GM18520 (cell line): ENCODE results near the gene LTO1.
"Not testable (repeated sequence)": the region's sequence is repeated elsewhere in the genome, so short reads cannot be mapped to it uniquely, and the experiment has no call there.

Experiments
- ATAC-seq: cut with Tn5 transposase; IDR thresholded peaks from one replicate; pipeline ENCODE4 v1.9.1; 2021; ENCODE audit not compliant: unreplicated experiment

LTO1 gene

DNA sequence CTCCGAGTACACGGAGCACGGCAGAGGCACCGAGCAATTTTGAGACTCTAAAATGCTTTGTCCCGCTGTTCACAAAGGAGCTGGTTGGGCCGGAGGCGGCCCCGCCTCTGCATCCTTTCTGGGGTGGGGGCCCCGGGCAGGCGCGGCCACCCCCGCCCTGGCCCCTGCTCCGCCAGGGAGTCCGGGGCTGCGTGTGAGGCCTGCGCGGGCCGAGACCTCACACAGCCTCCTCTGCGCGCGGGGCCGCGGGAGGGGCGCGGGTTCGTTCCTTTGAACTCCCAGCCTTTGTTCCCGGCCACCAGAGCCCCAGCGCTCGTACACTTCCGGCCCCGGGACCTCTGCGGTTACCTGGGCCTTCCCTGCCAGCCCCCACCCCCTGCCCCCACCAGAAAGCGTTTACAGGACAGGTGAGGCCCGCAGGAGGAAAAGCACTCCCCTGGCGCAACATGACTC, 27.1 kb upstream of the LTO1 start:
- ATAC-seq, result no peak

- no peak for ATAC-seq
Observed at GRCh38 chr11:69700278-69701140, 25.4 kb upstream of the LTO1 start.

DNA sequence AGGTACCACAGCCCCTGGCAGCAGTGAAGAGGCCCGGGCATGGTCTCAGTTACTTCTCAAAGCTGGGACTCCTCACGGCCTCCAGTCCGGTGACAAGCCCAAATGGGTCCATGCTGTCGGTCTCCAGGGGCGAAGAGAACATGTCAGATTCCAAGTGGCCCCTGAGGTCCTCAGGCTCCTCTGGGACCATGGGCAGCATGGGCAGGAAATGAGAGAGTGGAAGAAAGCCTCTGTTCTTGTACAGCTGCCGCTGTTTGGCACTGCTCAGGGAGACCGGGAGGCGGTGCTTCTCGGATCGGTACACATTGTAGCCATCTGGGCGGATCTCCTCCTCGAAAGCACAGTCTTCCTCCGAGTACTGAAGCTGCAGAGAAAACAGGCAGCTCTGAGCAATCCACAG, 24.1 kb upstream of the LTO1 start:
- no peak for ATAC-seq

- ATAC-seq, result no peak
Observed at GRCh38 chr11:69698362-69698761, 23.2 kb upstream of the LTO1 start.

DNA sequence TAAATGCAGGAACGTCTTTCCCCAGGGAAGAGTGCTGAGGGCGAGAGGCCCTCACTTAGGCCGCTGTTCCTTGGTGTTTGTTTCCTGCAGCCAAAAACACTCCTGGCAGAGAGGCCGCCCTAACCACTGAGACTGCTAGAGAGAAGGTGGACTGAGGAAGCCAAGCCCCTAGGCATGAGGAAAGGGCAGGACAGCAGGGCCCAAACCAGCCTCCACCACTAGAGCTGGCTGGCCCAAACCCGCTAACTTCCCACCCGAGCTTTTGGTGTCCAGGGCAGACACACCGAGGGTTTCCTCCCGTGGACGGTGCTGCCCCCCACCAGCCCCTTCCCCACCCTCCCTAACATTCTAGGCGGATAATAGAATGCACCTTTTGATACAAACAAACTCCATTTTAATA, 22.7 kb upstream of the LTO1 start:
- ATAC-seq, result no peak

GRCh38 chr11:69697469-69697843, 22.3 kb upstream of the LTO1 start:
- ATAC-seq, result no peak

- ATAC-seq, result no peak
Observed at GRCh38 chr11:69696749-69697468, 21.8 kb upstream of the LTO1 start.

GRCh38 chr11:69695995-69696394, 20.8 kb upstream of the LTO1 start:
- not testable (repeated sequence) for ATAC-seq

- ATAC-seq, result no peak
Observed at GRCh38 chr11:69695581-69695980, 20.4 kb upstream of the LTO1 start.

DNA sequence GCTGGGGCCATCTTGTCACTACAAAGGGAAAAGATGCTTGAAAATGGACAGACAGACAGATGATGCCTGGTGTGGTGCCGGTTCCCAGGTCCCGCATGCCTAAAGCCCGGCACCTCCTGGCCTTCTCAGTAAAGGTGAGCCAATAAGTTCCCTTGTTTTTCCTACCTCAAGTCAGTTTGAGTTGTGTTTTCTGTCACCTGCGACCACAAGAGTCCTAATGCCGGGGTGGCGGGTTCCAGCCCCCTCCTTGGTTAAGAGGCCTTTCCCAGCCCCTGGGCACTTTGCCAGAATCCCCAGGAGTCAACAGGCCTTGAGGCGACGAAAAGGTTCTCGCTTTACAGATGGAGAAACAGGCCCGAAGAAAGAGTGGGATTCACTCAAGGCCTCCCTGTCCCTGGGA, 19.6 kb upstream of the LTO1 start:
- ATAC-seq, result no peak

DNA sequence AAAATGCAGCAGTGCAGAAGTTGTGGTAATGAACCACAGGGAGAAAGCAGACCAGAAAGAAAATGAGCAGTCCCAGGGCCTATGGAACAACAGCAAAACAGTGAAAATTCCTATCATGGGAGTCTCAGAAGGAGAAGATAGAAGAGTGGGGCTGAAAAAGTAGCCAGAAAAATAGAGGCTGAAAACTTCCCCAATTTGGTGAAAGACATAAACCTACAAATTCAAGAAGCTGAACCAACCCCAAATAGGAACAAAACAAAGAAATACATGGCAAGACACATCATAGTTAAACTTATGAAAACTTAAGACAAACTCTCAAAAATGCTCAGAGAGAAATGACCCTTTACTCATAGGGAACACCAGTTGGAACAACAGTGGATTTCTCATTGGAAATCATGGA, 17.3 kb upstream of the LTO1 start:
- no peak for ATAC-seq

- no peak for ATAC-seq
Observed at GRCh38 chr11:69691463-69691862, 16.3 kb upstream of the LTO1 start.

- no peak for ATAC-seq
Observed at GRCh38 chr11:69689484-69690319, 14.5 kb upstream of the LTO1 start.

DNA sequence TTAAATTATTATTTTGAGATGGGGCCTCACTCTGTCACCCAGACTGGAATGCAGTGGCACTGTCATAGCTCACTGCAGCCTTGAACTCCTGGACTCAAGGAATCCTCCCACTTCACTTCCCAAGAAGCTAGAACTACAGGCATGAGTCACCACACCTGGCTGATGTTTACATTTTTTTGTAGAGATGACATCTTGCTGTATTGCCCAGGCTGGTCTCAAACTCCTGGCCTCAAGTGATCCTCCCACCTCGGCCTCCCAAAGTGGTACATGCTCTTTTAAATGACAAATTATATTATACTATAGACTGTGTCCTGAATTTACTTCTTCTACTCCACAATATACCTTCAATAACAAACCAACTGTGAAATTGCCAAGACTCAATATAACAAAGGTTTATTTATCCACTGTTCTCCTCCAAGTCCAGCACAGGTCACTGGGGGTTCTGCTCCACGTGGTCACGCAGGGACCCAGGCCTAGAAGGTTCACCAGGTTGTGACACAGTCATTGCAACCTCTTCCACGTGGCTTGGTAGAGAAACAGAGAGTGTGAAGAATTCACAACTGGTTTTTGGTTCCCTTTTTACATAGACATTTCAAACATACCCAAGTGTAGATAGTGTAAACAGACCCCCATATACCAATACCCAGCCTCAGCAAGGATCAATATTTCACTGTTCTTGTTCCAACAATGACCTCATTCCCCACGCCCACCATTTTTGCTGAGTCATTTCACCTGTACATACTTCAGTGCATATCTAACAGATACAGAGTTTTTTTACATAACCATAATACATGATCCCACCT, 13.0 kb upstream of the LTO1 start:
- ATAC-seq, result not testable (repeated sequence)

GRCh38 chr11:69686856-69687255, 11.7 kb upstream of the LTO1 start:
- no peak for ATAC-seq

DNA sequence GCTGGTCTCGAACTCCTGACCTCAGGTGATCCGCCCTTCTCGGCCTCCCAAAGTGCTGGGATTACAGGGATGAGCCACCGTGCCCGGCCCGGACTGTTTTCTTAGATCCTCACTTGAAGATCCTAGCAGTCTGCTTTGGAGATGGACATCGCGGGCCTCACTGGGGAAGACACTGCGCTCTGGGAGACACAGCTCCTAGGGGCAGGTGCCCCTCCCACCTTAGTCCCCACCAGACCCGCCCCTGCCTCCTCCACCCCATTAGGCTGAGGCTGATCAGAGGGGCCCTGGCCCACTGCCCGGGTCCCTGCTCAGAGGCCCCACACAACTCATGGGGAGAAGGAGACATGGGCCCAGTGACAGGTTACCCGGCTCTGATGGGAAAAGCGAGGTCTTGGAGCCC, 11.3 kb upstream of the LTO1 start:
- no peak for ATAC-seq

DNA sequence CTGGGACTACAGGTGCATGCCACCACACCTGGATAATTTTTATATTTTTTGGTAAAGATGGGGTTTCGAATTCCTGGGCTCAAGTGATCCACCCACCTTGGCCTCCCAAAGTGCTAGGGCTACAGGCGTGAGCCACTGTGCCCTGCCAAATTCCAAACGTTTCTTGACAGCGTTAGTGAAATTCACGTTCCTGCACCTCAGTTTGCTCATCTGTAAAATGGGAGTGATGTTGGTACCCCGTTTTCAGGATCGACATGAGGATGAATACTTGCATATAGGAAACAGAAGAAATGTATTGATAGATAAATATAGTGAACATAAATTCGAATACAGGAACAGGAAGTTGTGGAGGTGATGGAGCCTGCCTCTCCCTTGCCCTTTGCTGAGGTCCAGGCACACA, 10.2 kb upstream of the LTO1 start:
- ATAC-seq, result no peak

DNA sequence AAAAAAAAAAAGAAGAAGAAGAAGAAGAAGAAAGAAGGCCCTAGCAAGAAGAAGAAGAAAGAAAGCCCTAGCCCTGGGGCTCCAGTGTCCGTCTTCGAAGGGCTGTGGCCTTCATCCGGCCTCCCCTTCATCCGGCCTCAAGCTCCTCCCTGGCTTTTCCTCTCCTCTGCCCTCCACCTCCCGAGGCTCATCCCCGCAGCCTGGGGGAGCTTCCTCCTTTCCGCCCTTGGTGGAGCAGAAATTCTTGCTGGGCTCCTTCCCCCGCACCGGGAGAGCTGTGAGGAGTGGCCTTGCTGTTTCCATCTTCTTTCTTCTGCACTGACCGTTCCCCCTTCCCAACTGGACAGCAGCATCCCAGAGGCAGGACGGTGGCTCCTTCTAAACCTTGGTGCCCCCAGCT, 9.5 kb upstream of the LTO1 start:
- no peak for ATAC-seq

DNA sequence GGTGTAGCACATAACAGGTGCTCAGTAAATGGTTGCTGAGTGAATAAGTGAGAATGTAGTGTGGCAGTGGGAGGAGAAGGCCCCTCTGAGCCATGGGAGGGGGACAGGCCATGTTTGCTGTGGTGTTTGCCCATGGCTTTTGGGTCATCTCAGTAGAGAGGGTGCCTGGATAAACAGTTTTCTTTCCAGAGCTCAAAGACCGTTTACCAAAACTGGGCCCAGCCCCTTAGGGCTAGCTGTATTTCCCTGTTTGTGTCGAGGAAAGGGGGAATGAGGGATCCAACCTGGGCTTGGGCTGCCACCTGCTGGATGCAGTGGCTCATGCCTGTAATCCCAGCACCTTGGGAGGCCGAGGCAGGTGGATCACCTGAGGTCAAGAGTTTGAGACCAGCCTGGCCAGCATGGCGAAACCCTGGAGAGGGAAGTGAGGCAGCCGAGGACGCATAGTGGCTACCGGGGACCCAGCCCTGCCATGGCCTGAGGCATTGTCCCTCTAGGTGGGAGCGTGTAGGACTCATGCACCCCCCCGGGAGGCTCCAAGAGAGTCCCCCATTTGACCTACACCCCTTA, 8.7 kb upstream of the LTO1 start:
- ATAC-seq, result no peak

DNA sequence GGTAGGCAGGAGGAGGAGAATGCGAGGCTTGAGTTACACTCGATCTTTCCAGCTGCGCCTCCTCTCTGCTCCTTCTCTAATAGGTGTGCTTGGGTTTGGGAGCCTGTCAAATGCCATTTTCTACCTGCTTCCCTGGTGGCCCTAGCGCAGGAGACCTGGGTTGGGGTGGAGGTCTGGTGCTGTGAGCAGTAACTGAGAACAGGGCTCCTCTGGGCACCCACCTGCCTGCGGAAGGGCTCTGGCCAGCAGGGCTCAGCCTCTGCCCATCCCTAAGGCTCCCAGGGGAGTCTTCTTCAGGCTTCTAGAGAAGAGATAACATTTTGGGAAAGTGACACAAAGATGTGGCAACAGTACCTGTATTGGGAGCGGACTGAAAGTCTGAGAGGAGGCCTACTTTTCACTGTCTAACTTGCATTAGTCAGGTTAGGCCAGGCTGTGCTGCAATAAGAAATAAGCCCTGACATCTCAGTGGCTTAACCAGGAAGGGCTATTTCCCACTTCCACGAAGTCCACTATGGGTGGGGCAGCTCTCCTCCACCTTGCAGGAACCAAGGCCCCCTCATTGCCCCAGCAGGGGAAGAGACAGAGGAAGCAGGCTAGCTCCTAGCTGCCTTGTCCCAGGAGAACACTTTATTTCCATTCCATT, 7.7 kb upstream of the LTO1 start:
- ATAC-seq, result no peak
